DND-41 (cell line): ENCODE measurements around the gene IFT25.

Experiments used
- ATAC-seq: fragments of 200-7000 bp; cut with Tn5 transposase; 3 replicates; pipeline ENCODE4 v1.9.1; 2021; ENCODE audit warnings: low read depth; ENCODE audit not compliant: insufficient read depth
- DNase-seq: peaks from one replicate; pipeline ENCODE4 v3.0.0-alpha.2; 2020
- H2AFZ ChIP-seq: 2 replicates; pipeline ENCODE4 v1.6.0; 2012; ENCODE audit warnings: low read depth, low read length
- H3K27ac ChIP-seq: 2 replicates; pipeline ENCODE4 v1.5.1; 2012; ENCODE audit warnings: low read length, inconsistent platforms
- H3K27me3 ChIP-seq: fragments of 200-600 bp; sonication (generic); 2 replicates; pipeline ENCODE4 v1.6.0; 2012; ENCODE audit warnings: low read length, mild to moderate bottlenecking, inconsistent platforms; ENCODE audit not compliant: insufficient read depth, poor library complexity
- H3K36me3 ChIP-seq: 2 replicates; pipeline ENCODE4 v1.5.1; 2012; ENCODE audit warnings: low read length, inconsistent platforms; ENCODE audit not compliant: insufficient read depth
- H3K4me1 ChIP-seq: 2 replicates; pipeline ENCODE4 v1.5.1; 2012; ENCODE audit warnings: mild to moderate bottlenecking, low read length; ENCODE audit not compliant: insufficient read depth
- H3K4me2 ChIP-seq: 2 replicates; pipeline ENCODE4 v1.6.0; 2012; ENCODE audit warnings: mild to moderate bottlenecking, moderate library complexity, low read length, inconsistent platforms; ENCODE audit not compliant: insufficient read depth
- H3K4me3 ChIP-seq, 2 experiments: fragments of 200-600 bp in 1 of 2; shearing (Covaris generic) in 1 of 2; 2 replicates each; pipeline ENCODE4 v1.5.1; 2012 to 2016; ENCODE audit warnings: inconsistent platforms in 2 of 2, low read length in 2 of 2, mild to moderate bottlenecking in 2 of 2, low read depth in 1 of 2, moderate library complexity in 1 of 2
- H3K79me2 ChIP-seq: 2 replicates; pipeline ENCODE4 v1.6.0; 2012; ENCODE audit warnings: low read length, inconsistent platforms; ENCODE audit not compliant: insufficient read depth
- H3K9ac ChIP-seq: 2 replicates; pipeline ENCODE4 v1.6.0; 2012; ENCODE audit warnings: low read depth, mild to moderate bottlenecking, inconsistent platforms, low read length, moderate library complexity
- H3K9me3 ChIP-seq: 2 replicates; pipeline ENCODE4 v1.5.1; 2012; ENCODE audit warnings: low read length, moderate library complexity, mild to moderate bottlenecking, inconsistent platforms; ENCODE audit not compliant: insufficient read depth, severe bottlenecking
- H4K20me1 ChIP-seq: 2 replicates; pipeline ENCODE4 v1.6.0; 2012; ENCODE audit warnings: low read length; ENCODE audit not compliant: insufficient read depth
- CTCF ChIP-seq: IDR thresholded peaks from 2 replicates; pipeline ENCODE4 v1.5.1; 2012; ENCODE audit warnings: borderline replicate concordance, low read length, moderate library complexity, mild to moderate bottlenecking; ENCODE audit not compliant: poor library complexity, severe bottlenecking; ENCODE audit errors: extremely low read depth
- EZH2 ChIP-seq: IDR thresholded peaks from 3 replicates; pipeline ENCODE4 v1.6.1; 2012; ENCODE audit warnings: borderline replicate concordance, low read depth, mild to moderate bottlenecking, moderate library complexity, low read length, inconsistent platforms; ENCODE audit not compliant: severe bottlenecking

Gene IFT25

GRCh38 chr1:53905509-53905908 lies 40.0 kb downstream of the IFT25 start:
- no peak for TF ChIP-seq EZH2
- TF ChIP-seq CTCF, result no peak

GRCh38 chr1:53902235-53903138 lies 43.0 kb downstream of the IFT25 start:
- no peak overlapping the region for H2AFZ ChIP-seq
- H3K36me3 ChIP-seq, result no peaks in the 10 kb centered on the region
- DNase-seq, result no peak
- no peaks in the 10 kb centered on the region for H4K20me1 ChIP-seq
- ATAC-seq, result 0 out of 3 replicates have a peak, but pooled peaks have one; percentile 14
- no peaks in the 10 kb centered on the region for H3K4me1 ChIP-seq
- no peak overlapping the region for H3K4me3 ChIP-seq
- no peak overlapping the region for H3K4me2 ChIP-seq
- no peak overlapping the region for H3K9ac ChIP-seq
- no peak for TF ChIP-seq CTCF
- no peak for TF ChIP-seq EZH2
- H3K79me2 ChIP-seq, result no peaks in the 10 kb centered on the region
- no peaks in the 10 kb centered on the region for H3K9me3 ChIP-seq
- H3K27ac ChIP-seq, result no peak overlapping the region
- no peaks in the 10 kb centered on the region for H3K27me3 ChIP-seq

More at GRCh38 chr1:53905509-53905908, 40.0 kb downstream of the IFT25 start:
- no peaks in the 10 kb centered on the region for H3K9me3 ChIP-seq
- no peak overlapping the region for H3K27ac ChIP-seq
- no peaks in the 10 kb centered on the region for H3K27me3 ChIP-seq
- H2AFZ ChIP-seq, result no peak overlapping the region
- no peak overlapping the region for H3K4me2 ChIP-seq
- no peak overlapping the region for H3K9ac ChIP-seq
- H3K36me3 ChIP-seq, result no peaks in the 10 kb centered on the region
- no peak overlapping the region for H3K4me3 ChIP-seq
- no peaks in the 10 kb centered on the region for H3K4me1 ChIP-seq
- H3K79me2 ChIP-seq, result no peaks in the 10 kb centered on the region
- no peaks in the 10 kb centered on the region for H4K20me1 ChIP-seq
- ATAC-seq, result no peak
- DNase-seq, result no peak

GRCh38 chr1:53899708-53900107 lies 45.8 kb downstream of the IFT25 start:
- no peaks in the 10 kb centered on the region for H4K20me1 ChIP-seq
- DNase-seq (no peak), ATAC-seq (no peak)
- no peak overlapping the region for H3K27ac ChIP-seq
- no peaks in the 10 kb centered on the region for H3K27me3 ChIP-seq
- no peak overlapping the region for H2AFZ ChIP-seq
- TF ChIP-seq CTCF (no peak), EZH2 (no peak)
- H3K4me3 ChIP-seq, result no peak overlapping the region
- H3K4me1 ChIP-seq, result no peaks in the 10 kb centered on the region
- H3K4me2 ChIP-seq, result no peak overlapping the region
- no peak overlapping the region for H3K9ac ChIP-seq
- H3K79me2 ChIP-seq, result no peaks in the 10 kb centered on the region
- no peaks in the 10 kb centered on the region for H3K36me3 ChIP-seq
- H3K9me3 ChIP-seq, result no peaks in the 10 kb centered on the region
